Suppressor macrophage (primary cell): ENCODE measurements around the gene SARS2.
"Not testable (repeated sequence)": the region's sequence is repeated elsewhere in the genome, so short reads cannot be mapped to it uniquely, and the experiment has no call there.

Experiments
- DNase-seq, 4 experiments: peaks; one replicate each; pipeline ENCODE4 v3.0.0-alpha.2; 2020 to 2022

Gene SARS2

DNA sequence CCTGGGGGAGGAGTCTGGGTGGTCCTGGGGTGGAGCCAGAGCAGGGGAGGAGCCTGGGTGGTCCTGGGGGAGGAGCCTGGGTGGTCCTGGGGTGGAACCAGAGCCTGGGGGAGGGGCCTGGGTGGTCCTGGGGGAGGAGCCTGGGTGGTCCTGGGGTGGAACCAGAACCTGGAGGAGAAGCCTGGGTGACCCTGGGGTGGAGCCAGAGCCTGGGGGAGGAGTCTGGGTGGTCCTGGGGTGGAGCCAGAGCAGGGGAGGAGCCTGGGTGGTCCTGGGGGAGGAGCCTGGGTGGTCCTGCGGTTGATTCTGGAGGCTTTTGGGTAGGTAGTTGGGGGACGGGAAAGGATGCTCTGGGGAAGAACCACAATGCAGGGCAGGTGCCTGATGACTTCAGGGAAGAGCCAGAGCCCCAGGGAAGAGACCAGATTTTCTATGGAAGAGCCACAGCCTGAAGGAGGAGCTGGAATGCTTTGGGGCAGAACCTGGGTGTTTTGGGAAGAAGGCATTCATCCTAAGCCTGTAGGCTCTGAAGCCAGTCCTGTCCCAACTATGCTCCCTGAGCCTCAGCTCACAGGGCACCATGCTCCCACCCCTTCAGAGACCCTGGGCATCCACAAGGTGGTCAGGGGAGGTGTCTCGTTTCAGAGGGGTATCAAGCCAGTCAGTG is 15.1 kb upstream of the SARS2 start:
- DNase-seq = no peak

DNA sequence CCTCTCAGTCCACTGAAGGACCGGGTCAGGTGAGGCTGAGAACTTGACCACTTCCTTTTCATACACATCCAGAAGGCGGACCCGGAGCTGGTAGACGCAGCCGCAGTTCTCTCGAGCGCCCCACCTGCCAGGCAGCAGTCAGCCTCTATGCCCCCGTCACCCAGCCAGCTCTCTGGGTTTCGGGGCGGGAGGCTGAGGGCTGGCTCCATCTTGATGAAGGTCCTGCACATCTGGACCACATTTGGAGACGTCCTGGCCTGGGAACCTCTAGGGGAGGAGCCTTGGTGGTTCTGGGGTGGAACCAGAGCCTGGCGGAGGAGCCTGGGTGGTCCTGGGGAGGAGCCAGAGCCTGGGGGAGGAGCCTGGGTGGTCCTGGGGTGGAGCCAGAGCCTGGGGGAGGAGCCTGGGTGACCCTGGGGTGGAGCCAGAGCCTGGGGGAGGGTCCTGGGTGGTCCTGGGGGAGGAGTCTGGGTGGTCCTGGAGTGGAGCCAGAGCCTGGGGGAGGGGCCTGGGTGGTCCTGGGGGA is 14.5 kb upstream of the SARS2 start:
- DNase-seq = no peak

- DNase-seq = no peak
Observed at GRCh38 chr19:38942471-38943181, 12.1 kb upstream of the SARS2 start.

GRCh38 chr19:38941979-38942378 is 11.4 kb upstream of the SARS2 start:
- DNase-seq = no peak

GRCh38 chr19:38941466-38941865 is 10.9 kb upstream of the SARS2 start:
- not testable (repeated sequence) for DNase-seq

DNA sequence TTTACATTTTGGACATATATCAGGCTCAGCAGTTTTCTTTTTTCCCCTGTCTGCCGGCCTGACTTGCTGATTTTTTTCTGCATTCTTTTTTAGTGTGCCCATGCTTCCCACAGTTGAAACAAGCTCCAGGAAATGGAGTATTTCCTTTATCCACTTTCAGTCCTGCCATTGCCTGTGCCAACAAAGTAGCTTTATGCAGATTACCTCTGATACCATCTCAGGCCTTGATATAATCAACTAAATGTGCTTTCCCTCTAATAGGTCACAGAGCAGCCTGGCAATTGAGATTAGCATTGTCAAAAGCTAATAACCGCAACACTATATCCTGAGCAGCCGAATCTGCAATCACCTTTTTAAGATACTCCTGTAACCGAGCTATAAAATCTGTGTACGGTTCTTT is 9.4 kb upstream of the SARS2 start:
- DNase-seq = no peak

GRCh38 chr19:38933544-38933943 is 3.0 kb upstream of the SARS2 start:
- DNase-seq = no peak

DNA sequence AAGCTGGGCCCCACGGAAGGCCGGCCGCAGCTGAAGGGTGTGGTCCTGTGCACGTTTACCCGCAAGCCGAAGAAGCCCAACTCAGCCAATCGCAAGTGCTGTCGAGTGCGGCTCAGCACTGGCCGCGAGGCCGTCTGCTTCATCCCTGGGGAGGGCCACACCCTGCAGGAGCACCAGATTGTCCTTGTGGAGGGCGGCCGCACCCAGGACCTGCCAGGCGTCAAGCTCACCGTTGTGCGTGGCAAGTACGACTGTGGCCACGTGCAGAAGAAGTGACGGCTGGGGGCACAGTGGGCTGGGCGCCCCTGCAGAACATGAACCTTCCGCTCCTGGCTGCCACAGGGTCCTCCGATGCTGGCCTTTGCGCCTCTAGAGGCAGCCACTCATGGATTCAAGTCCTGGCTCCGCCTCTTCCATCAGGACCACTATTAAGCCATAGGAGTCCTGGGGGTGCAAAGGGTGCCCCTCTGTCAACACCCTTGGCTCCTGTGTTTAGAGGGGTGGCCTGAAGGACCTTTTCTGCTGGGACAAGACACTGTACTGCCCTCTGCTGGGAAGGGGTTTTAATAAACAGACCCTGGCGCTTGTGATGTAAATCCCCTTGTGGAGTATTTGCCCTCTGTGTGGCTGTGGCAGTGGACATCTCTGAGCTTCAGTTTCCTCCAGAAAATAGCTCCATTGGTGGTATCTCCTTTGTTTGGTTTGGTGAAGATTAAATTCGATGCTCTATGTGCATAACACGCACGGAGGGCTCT is 2.0 kb upstream of the SARS2 start:
- DNase-seq = peak; percentile 46 to 60 (median 56)

GRCh38 chr19:38931521-38931793 is 894 bp upstream of the SARS2 start:
- no peak for DNase-seq

DNA sequence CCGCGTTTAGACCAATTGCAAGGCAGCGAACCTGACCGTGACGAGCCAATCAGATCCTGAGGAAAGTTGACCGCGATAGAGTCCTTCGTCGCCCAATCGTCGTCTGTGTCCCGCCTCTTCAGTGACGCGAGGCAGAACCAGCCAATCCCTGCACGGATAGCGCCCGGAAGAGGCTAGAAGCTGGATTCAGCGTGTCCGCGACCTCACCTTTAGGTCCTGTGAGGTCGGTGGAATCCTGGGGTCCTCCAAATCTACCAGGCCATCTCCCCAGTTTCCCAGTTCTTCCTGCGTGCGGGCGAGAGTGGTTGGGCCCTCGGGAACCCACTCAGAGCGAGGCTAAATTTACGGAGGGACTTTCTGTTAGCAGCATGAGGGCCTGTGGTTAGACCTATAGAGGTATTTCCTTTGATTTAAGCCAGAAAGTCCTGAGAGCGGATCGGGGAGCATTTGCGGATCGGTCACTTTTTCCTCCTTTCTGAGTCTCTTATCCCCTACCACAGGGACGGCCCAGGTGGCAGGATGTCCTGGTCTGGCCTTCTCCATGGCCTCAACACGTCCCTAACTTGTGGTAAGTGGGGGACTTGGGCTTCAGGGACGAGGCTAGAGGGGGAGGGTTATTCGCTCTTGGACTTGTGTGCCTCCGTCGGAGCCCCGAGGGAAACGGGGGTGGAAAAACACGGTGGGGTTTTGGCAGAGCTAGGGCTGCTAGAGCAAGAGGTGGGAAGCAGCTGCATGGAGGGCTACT is 385 bp upstream of the SARS2 start, which contains the start of gene MRPS12:
Gene MRPS12 (plus strand): TSS at position 169 of the 745 bp plus-strand sequence. CDS start 351 bp downstream, at position 520.
- peak; percentile 99 to 100 (median 100) for DNase-seq

DNA sequence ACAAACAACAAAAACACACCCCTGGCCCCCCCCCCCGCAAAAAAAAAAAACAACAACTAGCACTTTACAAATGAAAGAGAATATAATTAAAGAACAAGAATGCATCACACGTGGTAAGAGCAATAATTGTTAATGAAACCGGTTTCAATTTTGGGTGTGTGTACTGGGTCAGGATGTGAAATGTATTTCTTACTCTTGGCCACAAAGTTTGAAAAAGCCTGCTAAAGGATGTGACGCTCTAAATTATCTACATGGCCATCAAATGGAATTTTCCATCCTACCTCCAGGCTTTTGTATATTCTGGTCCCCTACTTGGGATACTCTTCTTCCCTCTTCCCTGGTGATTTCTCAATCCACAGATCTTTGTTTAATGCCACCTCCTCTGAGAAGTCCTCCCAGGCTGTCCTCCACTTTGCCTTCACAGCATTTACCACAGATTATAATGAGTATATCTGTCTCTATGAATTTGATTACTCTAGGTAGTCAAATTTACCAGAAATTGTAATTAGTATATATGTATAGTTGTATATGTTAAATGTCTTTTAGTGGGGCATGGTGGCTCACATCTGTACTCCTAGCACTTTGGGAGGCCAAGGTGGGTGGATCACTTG is 2.1 kb downstream of the SARS2 start:
- DNase-seq = no peak

DNA sequence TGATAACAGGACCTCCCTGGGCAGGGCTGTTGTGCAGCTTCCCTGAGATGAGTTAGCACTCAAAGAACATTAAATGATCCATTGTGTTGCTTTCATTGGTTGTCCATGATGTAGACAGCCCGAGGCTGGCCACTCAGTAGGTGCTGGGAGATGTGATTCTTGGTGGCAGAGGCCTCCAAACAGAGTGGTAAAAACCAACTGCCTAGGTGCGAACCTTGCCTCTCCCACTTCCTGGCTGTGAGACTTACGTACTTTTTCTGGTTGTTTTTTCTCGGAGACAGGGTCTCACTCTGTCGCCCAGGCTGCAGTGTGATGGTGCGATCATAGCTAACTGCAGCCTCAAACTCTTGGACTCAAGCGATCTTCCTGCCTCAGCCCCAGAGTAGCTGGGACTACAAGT is 6.2 kb downstream of the SARS2 start:
- DNase-seq = no peak

DNA sequence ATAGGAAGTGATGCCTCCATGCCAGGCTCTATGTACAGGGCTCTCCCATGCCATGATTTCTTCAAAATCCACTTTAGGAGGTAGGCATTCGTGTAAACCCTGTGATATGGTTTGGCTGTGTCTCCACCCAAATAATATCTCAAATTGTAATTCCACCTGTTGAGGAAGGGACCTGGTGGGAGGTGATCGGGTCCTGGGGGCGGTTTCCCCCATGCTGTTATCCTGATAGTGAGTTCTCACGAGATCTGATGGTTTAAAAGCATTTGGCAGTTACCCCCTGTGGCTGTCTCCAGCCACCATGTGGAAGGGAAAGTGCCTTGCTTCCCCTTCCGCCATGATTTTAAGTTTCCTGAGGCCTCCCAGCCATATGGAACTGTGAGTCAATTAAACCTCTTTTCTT is 8.1 kb downstream of the SARS2 start:
- DNase-seq = no peak

- no peak for DNase-seq
Observed at GRCh38 chr19:38921420-38922274, 8.9 kb downstream of the SARS2 start.

GRCh38 chr19:38920602-38921419 is 9.8 kb downstream of the SARS2 start:
- no peak for DNase-seq

DNA sequence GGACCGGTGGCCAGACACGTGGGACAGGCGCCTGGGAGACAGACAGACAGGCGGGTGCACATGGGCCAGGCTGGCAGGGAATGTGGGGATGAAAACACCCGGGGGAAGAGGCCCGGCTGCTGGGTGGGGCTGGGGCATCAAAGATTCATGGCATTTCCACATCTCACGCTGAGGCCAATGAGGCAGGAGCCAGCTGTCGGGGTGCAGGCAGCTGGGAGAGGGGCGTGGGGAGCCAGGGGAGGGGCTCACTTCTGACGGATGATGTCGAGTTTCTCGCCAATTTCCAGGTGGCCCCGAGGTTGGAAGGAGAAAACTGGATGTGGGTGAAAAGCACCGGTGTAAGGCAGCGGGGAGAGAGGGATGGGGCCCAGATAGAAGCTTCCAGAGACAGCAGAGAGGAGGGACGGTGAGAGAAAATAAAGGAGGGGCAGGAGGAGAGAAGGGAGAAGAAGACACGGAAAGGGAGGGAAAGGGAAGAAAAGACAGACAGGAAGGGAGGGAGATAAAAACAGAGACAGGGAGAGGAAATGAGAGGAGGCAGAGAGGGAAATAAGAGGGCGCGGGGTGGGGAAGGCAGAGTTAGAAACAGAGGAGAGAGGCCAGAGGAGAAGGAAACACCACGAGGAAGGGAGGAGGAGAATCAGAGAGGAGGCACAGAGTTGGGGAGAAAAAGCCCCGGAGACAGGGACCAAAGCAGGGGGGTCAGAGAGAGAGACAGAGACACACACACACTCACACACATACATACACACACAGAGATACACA is 10.5 kb downstream of the SARS2 start:
- no peak for DNase-seq

- DNase-seq = no peak
Observed at GRCh38 chr19:38918526-38918925, 12.0 kb downstream of the SARS2 start.

GRCh38 chr19:38917921-38918491 is 12.6 kb downstream of the SARS2 start:
- peak in 2 of 4 experiments; percentile 9 to 29 for DNase-seq

DNA sequence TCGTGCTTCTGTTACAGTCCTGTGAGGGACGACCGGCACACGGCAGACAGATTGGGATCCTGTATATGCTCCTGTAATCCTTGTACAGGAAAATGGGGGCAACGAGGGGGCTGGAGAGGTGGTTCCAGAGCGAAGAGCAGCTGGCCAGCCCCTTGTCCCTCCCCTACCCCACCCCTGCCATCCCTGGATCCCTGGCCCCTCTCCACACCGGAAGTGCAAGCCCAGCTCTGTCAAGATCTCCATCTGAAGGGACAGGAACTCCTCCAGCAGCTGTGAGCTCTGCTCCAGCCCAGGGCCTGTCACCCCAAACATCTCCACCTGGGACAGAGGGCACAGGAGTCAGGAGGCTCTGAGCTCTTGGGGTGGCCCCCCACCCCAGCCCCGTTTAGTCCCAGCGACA is 13.0 kb downstream of the SARS2 start:
- no peak for DNase-seq
